Muscle of arm (tissue), 12 donors: Measurements from ENCODE around the gene NRDC. TPM values are rescaled to one million over a fixed set of nuclear protein-coding genes. Genes with fewer than 3 reads are reported as not detected.

Source experiments
- DNase-seq: peaks from one replicate; pipeline ENCODE4 v3.0.0-alpha.2; 2013
- polyA plus RNA-seq, 12 donors: library from polyadenylated mRNA; unstranded; fragments of 120-200 nt; gene quantifications; one replicate each; pipeline ENCODE4 v1.2.1, GENCODE V29; 2013; ENCODE audit not compliant: insufficient read length in 12 of 12

Gene NRDC
- polyA plus RNA-seq, 12 donors = 105 to 181 (median 139) TPM; not detected in 1

- DNase-seq = no peak
Observed at GRCh38 chr1:51780927-51781326, 97.6 kb downstream of the NRDC start.

- DNase-seq = no peak
Observed at GRCh38 chr1:51776408-51776807, 102.1 kb downstream of the NRDC start.

GRCh38 chr1:51768971-51769588, 109.4 kb downstream of the NRDC start:
- peak; percentile 49 for DNase-seq

- DNase-seq = no peak
Observed at GRCh38 chr1:51761351-51761750, 117.2 kb downstream of the NRDC start.

- no peak for DNase-seq
Observed at GRCh38 chr1:51760872-51761271, 117.7 kb downstream of the NRDC start.

- DNase-seq = no peak
Observed at GRCh38 chr1:51758310-51758709, 120.2 kb downstream of the NRDC start.

GRCh38 chr1:51756290-51756689, 122.2 kb downstream of the NRDC start:
- DNase-seq = no peak

- DNase-seq = no peak
Observed at GRCh38 chr1:51755437-51755836, 123.1 kb downstream of the NRDC start.

- no peak for DNase-seq
Observed at GRCh38 chr1:51754666-51755065, 123.9 kb downstream of the NRDC start.

- no peak for DNase-seq
Observed at GRCh38 chr1:51753969-51754368, 124.6 kb downstream of the NRDC start.

- DNase-seq = no peak
Observed at GRCh38 chr1:51752073-51752948, 126.2 kb downstream of the NRDC start.

GRCh38 chr1:51750729-51751128, 127.8 kb downstream of the NRDC start:
- no peak for DNase-seq

GRCh38 chr1:51750218-51750617, 128.3 kb downstream of the NRDC start:
- DNase-seq = peak; percentile 15

- DNase-seq = no peak
Observed at GRCh38 chr1:51749151-51749550, 129.4 kb downstream of the NRDC start.

GRCh38 chr1:51745304-51745570, 133.3 kb downstream of the NRDC start:
- no peak for DNase-seq

GRCh38 chr1:51744506-51745303, 133.8 kb downstream of the NRDC start:
- no peak for DNase-seq

GRCh38 chr1:51741121-51741681, 137.3 kb downstream of the NRDC start:
- no peak for DNase-seq

GRCh38 chr1:51740652-51741051, 137.9 kb downstream of the NRDC start:
- no peak for DNase-seq
